Spleen (tissue), 11 donors: ENCODE data around the gene GGTLC1. TPM values are rescaled to one million over a fixed set of nuclear protein-coding genes. Genes with fewer than 3 reads are reported as not detected.

Experiments
- DNase-seq: peaks from one replicate; pipeline ENCODE4 v3.0.0-alpha.2; 2020
- H3K27ac ChIP-seq, 8 donors: fragments of 200-600 bp; sonication (generic) in 7 of 8; 1 replicate in 4 of 8; 2 replicates in 4 of 8; pipeline versions ENCODE4 v1.5.0 to v1.8.0; 2016 to 2021; ENCODE audit warnings: inconsistent platforms in 4 of 8, mild to moderate bottlenecking in 4 of 8, moderate library complexity in 1 of 8
- H3K27me3 ChIP-seq, 7 donors: fragments of 200-600 bp; sonication (generic) in 6 of 7; replicated peaks in 1 of 7; 1 replicate in 4 of 7; 2 replicates in 3 of 7; pipeline versions ENCODE4 v1.5.0 to v1.8.0; 2016 to 2021; ENCODE audit warnings: inconsistent platforms in 3 of 7, mild to moderate bottlenecking in 1 of 7
- H3K36me3 ChIP-seq, 6 donors: fragments of 200-600 bp; sonication (generic) in 5 of 6; 1 replicate in 4 of 6; 2 replicates in 2 of 6; pipeline versions ENCODE4 v1.5.0 to v1.8.0; 2016 to 2021; ENCODE audit warnings: inconsistent platforms in 2 of 6
- H3K4me1 ChIP-seq, 6 donors: fragments of 200-600 bp; sonication (generic) in 5 of 6; 1 replicate in 3 of 6; 2 replicates in 3 of 6; pipeline versions ENCODE4 v1.5.0 to v1.8.0; 2016 to 2021; ENCODE audit warnings: inconsistent platforms in 3 of 6
- H3K4me3 ChIP-seq, 8 donors: fragments of 200-600 bp; sonication (generic) in 7 of 8; 1 replicate in 4 of 8; 2 replicates in 4 of 8; pipeline versions ENCODE4 v1.5.0 to v1.8.0; 2016 to 2021; ENCODE audit warnings: inconsistent platforms in 4 of 8, mild to moderate bottlenecking in 4 of 8, moderate library complexity in 2 of 8
- H3K9me3 ChIP-seq, 8 donors: fragments of 200-600 bp; sonication (generic) in 7 of 8; 1 replicate in 4 of 8; 2 replicates in 4 of 8; pipeline versions ENCODE4 v1.5.0 to v1.8.0; 2016 to 2021; ENCODE audit warnings: inconsistent platforms in 4 of 8
- CTCF ChIP-seq, 11 experiments: fragments of 200-600 bp in 7 of 11; fragments of 450-650 bp in 4 of 11; sonication (generic) in 4 of 11; IDR thresholded peaks in 8 of 11; conservative IDR thresholded peaks in 3 of 11; 1 replicate in 7 of 11; 2 replicates in 4 of 11; pipeline versions ENCODE4 v1.4.0 to v1.8.0; 2016 to 2021; ENCODE audit warnings: antibody characterized with exemption in 11 of 11, inconsistent platforms in 4 of 11, mild to moderate bottlenecking in 1 of 11
- POLR2A ChIP-seq, 3 donors: fragments of 450-650 bp; IDR thresholded peaks; one replicate each; pipeline ENCODE4 v1.5.1; 2017; ENCODE audit warnings: antibody characterized with exemption in 3 of 3, mild to moderate bottlenecking in 1 of 3
- POLR2AphosphoS5 ChIP-seq, 3 donors: sonication (generic); formaldehyde crosslinking; IDR thresholded peaks; one replicate each; pipeline ENCODE4 v1.5.1; 2017; ENCODE audit warnings: antibody characterized with exemption in 3 of 3
- WGBS, 5 donors: extraction: QIAGEN DNeasy Blood & Tissue Kit in 3 of 5; methylation state at CpG; one replicate each; pipeline versions ENCODE4 v1.1.5 to v1.1.7; 2013 to 2018; 5-methylcytosine and 5-hydroxymethylcytosine counted together
- intact Hi-C: fragments of 100-400 bp; cut with DNase I; formaldehyde crosslinking; loops from one replicate; pipeline ENCODE4 v1.15.0; 2023; ENCODE audit warnings: low total_unique reads
- polyA plus RNA-seq, 3 donors: library from polyadenylated mRNA; stranded (reverse); fragments of 200-250 nt; gene quantifications; one replicate each; pipeline ENCODE4 v1.2.1, GENCODE V29; 2013
- total RNA-seq, 7 donors: library from RNA; depleted of rRNA in 3 of 7; stranded (reverse); fragments of >200 nt in 3 of 7; fragmentation: NEBNext Ultra II Directional in 4 of 7; extraction: Animal tissue kit (Norgen Biotek cat#: 25700) in 4 of 7; gene quantifications; one replicate each; pipeline versions ENCODE4 v1.1.0 to v1.2.1, GENCODE V29; 2016 to 2021
- donor health status: healthy with polysubstance abuse.
- donor health status: DM: no; HTN: no; CAD: no; lungs with moderate emphysema.
- donor health status: DM: no; HTN: no; CAD: no.
- donor health status: Bipolar disorder and iron deficiency.
- donor health status: healthy.
- donor health status: DM: no; HTN: no; CAD: no.
- donor health status: DM: yes; HTN: yes; CAD: no.

GGTLC1 gene
- total and polyA plus RNA-seq, 10 donors = not detected

- Histone ChIP-seq H3K27ac (no peak overlapping the region), H3K4me1 (no peaks in the 10 kb centered on the region), H3K4me3 (no peak overlapping the region), H3K9me3 (peaks cover 0 to 15% (median 2%) of the 10 kb centered on the region in 8 donors), H3K27me3 (peaks cover 0 to 9% (median 0%) of the 10 kb centered on the region in 7 donors), H3K36me3 (no peaks in the 10 kb centered on the region)
- TF ChIP-seq POLR2A (IDR thresholded peaks at IDR 0.05) = no peak
- no peak for TF ChIP-seq POLR2AphosphoS5 (IDR thresholded peaks at IDR 0.05)
- TF ChIP-seq CTCF (IDR thresholded peaks at IDR 0.05 in 8 of 11, conservative IDR thresholded peaks at IDR 0.05 in 3 of 11) = no peak
- WGBS, 5 donors = 77 to 87% (median 81%) methylated on average over 7 of the region's 7 CpGs
- intact Hi-C loops = no loop called here
- no peak for DNase-seq
These were observed 29.5 kb downstream of the GGTLC1 start for GRCh38 chr20:23959054-23959453.

- DNase-seq = no peak
- Histone ChIP-seq H3K27me3 (peaks cover 0 to 22% (median 0%) of the 10 kb centered on the region in 7 donors), H3K4me3 (no peak overlapping the region), H3K9me3 (no peaks in the 10 kb centered on the region), H3K4me1 (no peaks in the 10 kb centered on the region), H3K27ac (no peak overlapping the region), H3K36me3 (no peaks in the 10 kb centered on the region)
- no peak for TF ChIP-seq POLR2AphosphoS5 (IDR thresholded peaks at IDR 0.05)
- TF ChIP-seq POLR2A (IDR thresholded peaks at IDR 0.05) = no peak
- no peak for TF ChIP-seq CTCF (IDR thresholded peaks at IDR 0.05 in 8 of 11, conservative IDR thresholded peaks at IDR 0.05 in 3 of 11)
- intact Hi-C loops = no loop called here
- 26 to 42% (median 29%) methylated on average over 3 of the region's 3 CpGs for whole genome bisulfite sequencing, 5 donors
These were observed 32.7 kb downstream of the GGTLC1 start for GRCh38 chr20:23955896-23956295.

GRCh38 chr20:23954008-23954745 is 34.4 kb downstream of the GGTLC1 start:
- H3K4me3 ChIP-seq = no peak overlapping the region
- peaks cover 0 to 25% (median 0%) of the 10 kb centered on the region in 7 donors for H3K27me3 ChIP-seq
- no peak overlapping the region for H3K27ac ChIP-seq
- H3K36me3 ChIP-seq = no peaks in the 10 kb centered on the region
- WGBS, 5 donors = 68 to 72% (median 68%) methylated on average over 13 of the region's 13 CpGs
- no peak for TF ChIP-seq POLR2AphosphoS5 (IDR thresholded peaks at IDR 0.05)
- no peak for TF ChIP-seq CTCF (IDR thresholded peaks at IDR 0.05 in 8 of 11, conservative IDR thresholded peaks at IDR 0.05 in 3 of 11)
- no peak for TF ChIP-seq POLR2A (IDR thresholded peaks at IDR 0.05)
- H3K4me1 ChIP-seq = no peaks in the 10 kb centered on the region
- intact Hi-C loops = no loop called here
- no peaks in the 10 kb centered on the region for H3K9me3 ChIP-seq
- DNase-seq = peak; percentile 31

GRCh38 chr20:23946206-23946605 is 42.4 kb downstream of the GGTLC1 start:
- intact Hi-C loops = no loop called here
- Histone ChIP-seq H3K9me3 (no peaks in the 10 kb centered on the region), H3K36me3 (no peaks in the 10 kb centered on the region), H3K27ac (no peak overlapping the region), H3K4me1 (no peaks in the 10 kb centered on the region), H3K4me3 (no peak overlapping the region), H3K27me3 (peaks cover 0 to 15% (median 0%) of the 10 kb centered on the region in 7 donors)
- WGBS, 5 donors = 51 to 83% (median 58%) methylated on average over 3 of the region's 3 CpGs
- DNase-seq = no peak
- TF ChIP-seq CTCF (IDR thresholded peaks at IDR 0.05 in 8 of 11, conservative IDR thresholded peaks at IDR 0.05 in 3 of 11) (no peak), POLR2A (IDR thresholded peaks at IDR 0.05) (no peak), POLR2AphosphoS5 (IDR thresholded peaks at IDR 0.05) (no peak)
